ENCODE results near the gene CXorf58. TPM values are rescaled to one million over a fixed set of nuclear protein-coding genes. Genes with fewer than 3 reads are reported as not detected.
"Not testable (repeated sequence)": the region's sequence is repeated elsewhere in the genome, so short reads cannot be mapped to it uniquely, and the experiment has no call there.

Gene CXorf58
- total and polyA plus RNA-seq, 2 of the 4 experiments (the other 2 are of a cell fraction) = not detected

- in situ Hi-C loops (cut with MboI; ENCODE audit: low sequenced_read_pairs) = no loop called here
- Histone ChIP-seq H3K36me3 (ENCODE audit: control insufficient read depth, insufficient read depth, low read length) (no peaks in the 10 kb centered on the region), H4K8ac (ENCODE audit: low read depth in 2 of 2, low read length in 2 of 2) (no peak overlapping the region), H3K4ac (ENCODE audit: low read depth, low read length) (no peak overlapping the region), H4K20me1 (ENCODE audit: insufficient read depth, low read length) (no peaks in the 10 kb centered on the region), H3K18ac (ENCODE audit: low read depth, low read length) (no peak overlapping the region), H3K23ac (ENCODE audit: low read depth, low read length) (no peak overlapping the region), H3K9ac (ENCODE audit: low read depth, low read length) (no peak overlapping the region), H3K27me3 (ENCODE audit: control insufficient read depth, insufficient read depth, low read length) (peaks cover 8% of the 10 kb centered on the region), H3K14ac (replicated peaks; ENCODE audit: low read depth, low read length) (no peak overlapping the region), H3K9me3 (ENCODE audit: control insufficient read depth, insufficient read depth, low read length) (no peaks in the 10 kb centered on the region), H3K27ac (ENCODE audit: insufficient read depth, low read length) (no peak overlapping the region), H3K4me3 (ENCODE audit: insufficient read depth, low read depth, low read length) (no peak overlapping the region), H3K56ac (ENCODE audit: extremely low read depth, insufficient read depth, low read length) (no peak overlapping the region), H4K5ac (ENCODE audit: low read depth, low read length) (no peak overlapping the region), H4K91ac (ENCODE audit: insufficient read depth, low read depth, low read length) (no peak overlapping the region), H2BK15ac (ENCODE audit: low read depth, low read length) (no peak overlapping the region), H2BK5ac (ENCODE audit: low read depth, low read length, poor library complexity, severe bottlenecking) (no peak overlapping the region), H3K4me1 (ENCODE audit: control insufficient read depth, insufficient read depth, low read length) (no peaks in the 10 kb centered on the region), H2BK120ac (ENCODE audit: low read depth, low read length) (no peak overlapping the region), H2AK5ac (ENCODE audit: low read depth, low read length) (no peak overlapping the region), H2BK20ac (ENCODE audit: low read depth, low read length) (no peak overlapping the region), H2AK9ac (replicated peaks; ENCODE audit: low read depth, low read length, poor library complexity) (no peak overlapping the region), H2AFZ (replicated peaks; ENCODE audit: low read length, poor library complexity) (no peak overlapping the region), H3K79me1 (ENCODE audit: low read depth in 1 of 2, low read length in 2 of 2) (no peaks in the 10 kb centered on the region), H3K4me2 (ENCODE audit: low read depth, low read length) (no peak overlapping the region), H3K9me1 (ENCODE audit: insufficient read depth, low read length) (no peaks in the 10 kb centered on the region)
- ChIA-PET CTCF (no interaction called here), POLR2A (ENCODE audit: unreplicated experiment) (no interaction called here)
- no peak for ATAC-seq (ENCODE audit: low read depth)
- DNase-seq = no peak
- dilution Hi-C loops (cut with HindIII; ENCODE audit: low sequenced_read_pairs, unreplicated experiment) = no loop called here
- BruUV-seq (replicated peaks) = no TSS peak
- 59% methylated on average over 3 of the region's 5 CpGs; no CpG with 5 or more reads in 1 of the 2 experiments for WGBS, 2 experiments (ENCODE audit: extremely low coverage in 2 of 2, insufficient read length in 1 of 2)
- intact Hi-C loops (cut with micrococcal nuclease) = no loop called here
- TF ChIP-seq CEBPB (IDR thresholded peaks at IDR 0.05; ENCODE audit: low read depth, low read length) (no peak), RFX5 (IDR thresholded peaks at IDR 0.05; ENCODE audit: low read depth, low read length) (no peak), RAD21 (IDR thresholded peaks at IDR 0.05; ENCODE audit: low read length) (no peak), POLR2A (IDR thresholded peaks at IDR 0.05; ENCODE audit: low read depth, low read length) (no peak), FOS (IDR thresholded peaks at IDR 0.05; ENCODE audit: low read depth, low read length) (no peak), RCOR1 (IDR thresholded peaks at IDR 0.05; ENCODE audit: insufficient replicate concordance, low read length) (no peak), CHD1 (IDR thresholded peaks at IDR 0.05; ENCODE audit: low read depth, low read length) (no peak), MAZ (IDR thresholded peaks at IDR 0.05; ENCODE audit: borderline replicate concordance, low read depth, low read length) (no peak), MAFK (IDR thresholded peaks at IDR 0.05; ENCODE audit: low read depth, low read length) (no peak)
- TF ChIP-seq, protein P1, sequence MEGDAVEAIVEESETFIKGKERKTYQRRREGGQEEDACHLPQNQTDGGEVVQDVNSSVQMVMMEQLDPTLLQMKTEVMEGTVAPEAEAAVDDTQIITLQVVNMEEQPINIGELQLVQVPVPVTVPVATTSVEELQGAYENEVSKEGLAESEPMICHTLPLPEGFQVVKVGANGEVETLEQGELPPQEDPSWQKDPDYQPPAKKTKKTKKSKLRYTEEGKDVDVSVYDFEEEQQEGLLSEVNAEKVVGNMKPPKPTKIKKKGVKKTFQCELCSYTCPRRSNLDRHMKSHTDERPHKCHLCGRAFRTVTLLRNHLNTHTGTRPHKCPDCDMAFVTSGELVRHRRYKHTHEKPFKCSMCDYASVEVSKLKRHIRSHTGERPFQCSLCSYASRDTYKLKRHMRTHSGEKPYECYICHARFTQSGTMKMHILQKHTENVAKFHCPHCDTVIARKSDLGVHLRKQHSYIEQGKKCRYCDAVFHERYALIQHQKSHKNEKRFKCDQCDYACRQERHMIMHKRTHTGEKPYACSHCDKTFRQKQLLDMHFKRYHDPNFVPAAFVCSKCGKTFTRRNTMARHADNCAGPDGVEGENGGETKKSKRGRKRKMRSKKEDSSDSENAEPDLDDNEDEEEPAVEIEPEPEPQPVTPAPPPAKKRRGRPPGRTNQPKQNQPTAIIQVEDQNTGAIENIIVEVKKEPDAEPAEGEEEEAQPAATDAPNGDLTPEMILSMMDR (conservative IDR thresholded peaks at IDR 0.05; ENCODE audit: low read depth, low read length) = no peak
These were observed 56.4 kb downstream of the CXorf58 start for GRCh38 chrX:23964191-23964590.

- H2AFZ ChIP-seq (replicated peaks; ENCODE audit: low read length, poor library complexity); H3K36me3 ChIP-seq (ENCODE audit: control insufficient read depth, insufficient read depth, low read length); H2BK15ac ChIP-seq (ENCODE audit: low read depth, low read length); H3K18ac ChIP-seq (ENCODE audit: low read depth, low read length); BruUV-seq (replicated peaks); DNase-seq; H3K14ac ChIP-seq (replicated peaks; ENCODE audit: low read depth, low read length); H3K27me3 ChIP-seq (ENCODE audit: control insufficient read depth, insufficient read depth, low read length); H2BK20ac ChIP-seq (ENCODE audit: low read depth, low read length); H3K4me2 ChIP-seq (ENCODE audit: low read depth, low read length); H3K9me3 ChIP-seq (ENCODE audit: control insufficient read depth, insufficient read depth, low read length); H3K4me1 ChIP-seq (ENCODE audit: control insufficient read depth, insufficient read depth, low read length); H3K56ac ChIP-seq (ENCODE audit: extremely low read depth, insufficient read depth, low read length); in situ Hi-C loops (cut with MboI; ENCODE audit: low sequenced_read_pairs); H4K20me1 ChIP-seq (ENCODE audit: insufficient read depth, low read length); dilution Hi-C loops (cut with HindIII; ENCODE audit: low sequenced_read_pairs, unreplicated experiment); H3K4me3 ChIP-seq (ENCODE audit: insufficient read depth, low read depth, low read length); H3K9me1 ChIP-seq (ENCODE audit: insufficient read depth, low read length); H4K91ac ChIP-seq (ENCODE audit: insufficient read depth, low read depth, low read length); ATAC-seq (ENCODE audit: low read depth); POLR2A ChIA-PET (ENCODE audit: unreplicated experiment); H3K27ac ChIP-seq (ENCODE audit: insufficient read depth, low read length); intact Hi-C loops (cut with micrococcal nuclease); H2AK5ac ChIP-seq (ENCODE audit: low read depth, low read length); CTCF ChIA-PET; H2AK9ac ChIP-seq (replicated peaks; ENCODE audit: low read depth, low read length, poor library complexity); H3K79me1 ChIP-seq (ENCODE audit: low read depth in 1 of 2, low read length in 2 of 2); H3K4ac ChIP-seq (ENCODE audit: low read depth, low read length); H3K23ac ChIP-seq (ENCODE audit: low read depth, low read length); H2BK5ac ChIP-seq (ENCODE audit: low read depth, low read length, poor library complexity, severe bottlenecking); H4K8ac ChIP-seq (ENCODE audit: low read depth in 2 of 2, low read length in 2 of 2); H2BK120ac ChIP-seq (ENCODE audit: low read depth, low read length); H4K5ac ChIP-seq (ENCODE audit: low read depth, low read length); H3K9ac ChIP-seq (ENCODE audit: low read depth, low read length): not testable (repeated sequence)
- no CpG with 5 or more reads among the region's 8 CpGs for WGBS, 2 experiments (ENCODE audit: extremely low coverage in 2 of 2, insufficient read length in 1 of 2)
These were observed 57.8 kb downstream of the CXorf58 start for GRCh38 chrX:23965630-23966029.

Measured in IMR-90 (cell line).